CD4-positive, alpha-beta T cell (primary cell): ENCODE data around the gene RBFOX1. TPM values are rescaled to one million over a fixed set of nuclear protein-coding genes. Genes with fewer than 3 reads are reported as not detected.

Source experiments
- ATAC-seq: fragments of 200-7000 bp; cut with Tn5 transposase; one replicate; pipeline ENCODE4 v1.10.0; 2022; ENCODE audit warnings: mild to moderate bottlenecking; ENCODE audit not compliant: poor library complexity
- CTCF ChIA-PET: fragments of 350-600 bp; sonication (Branson Sonifier 250); formaldehyde crosslinking; loops from one replicate; lab custom pipeline; 2021; ENCODE audit warnings: antibody characterized with exemption, inconsistent platforms; lab: Charles Lee
- POLR2A ChIA-PET: fragments of 350-600 bp; sonication (Branson Sonifier 250); formaldehyde crosslinking; loops from one replicate; lab custom pipeline; 2021; ENCODE audit warnings: antibody characterized with exemption, inconsistent platforms; lab: Charles Lee
- DNase-seq, 14 experiments: peaks; one replicate each; pipeline ENCODE4 v3.0.0-alpha.2; 2013 to 2020; ENCODE audit warnings: mixed read lengths in 2 of 14
- H3K27ac ChIP-seq, 2 donors: one replicate each; pipeline versions ENCODE4 v1.5.1 to v1.7.0; 2013; ENCODE audit warnings: low read length in 2 of 2, low read depth in 1 of 2, mild to moderate bottlenecking in 1 of 2
- H3K27me3 ChIP-seq, 2 experiments: 1 replicate in 1 of 2; 2 replicates in 1 of 2; pipeline versions ENCODE4 v1.6.1 to v1.7.0; 2013; ENCODE audit warnings: low read length in 2 of 2, control low read depth in 1 of 2, mild to moderate bottlenecking in 1 of 2, moderate library complexity in 1 of 2; ENCODE audit not compliant: insufficient read depth in 2 of 2, control insufficient read depth in 1 of 2
- H3K36me3 ChIP-seq: one replicate; pipeline ENCODE4 v1.6.1; 2013; ENCODE audit warnings: low read length, control low read depth; ENCODE audit not compliant: insufficient read depth
- H3K4me1 ChIP-seq: one replicate; pipeline ENCODE4 v1.6.1; 2013; ENCODE audit warnings: low read length, control low read depth; ENCODE audit not compliant: insufficient read depth
- H3K4me3 ChIP-seq: one replicate; pipeline ENCODE4 v1.5.1; 2013; ENCODE audit warnings: mild to moderate bottlenecking, low read length, moderate library complexity
- H3K9me3 ChIP-seq, 2 experiments: 1 replicate in 1 of 2; 2 replicates in 1 of 2; pipeline versions ENCODE4 v1.6.1 to v1.7.0; 2013; ENCODE audit warnings: low read length in 2 of 2, mild to moderate bottlenecking in 2 of 2, control low read depth in 1 of 2, moderate library complexity in 1 of 2; ENCODE audit not compliant: control insufficient read depth in 1 of 2, insufficient read depth in 1 of 2
- H3K27ac Mint-ChIP-seq: one replicate; pipeline ENCODE4 v1.8.0; 2020; ENCODE audit warnings: mixed read lengths
- H3K27me3 Mint-ChIP-seq: one replicate; pipeline ENCODE4 v1.8.0; 2021; ENCODE audit warnings: mixed read lengths
- H3K36me3 Mint-ChIP-seq: one replicate; pipeline ENCODE4 v1.8.0; 2021; ENCODE audit warnings: low read depth, mixed read lengths
- H3K4me1 Mint-ChIP-seq: one replicate; pipeline ENCODE4 v1.8.0; 2021; ENCODE audit warnings: low read depth, mixed read lengths
- H3K4me3 Mint-ChIP-seq: one replicate; pipeline ENCODE4 v1.8.0; 2020; ENCODE audit warnings: mild to moderate bottlenecking, mixed read lengths
- H3K9me3 Mint-ChIP-seq: one replicate; pipeline ENCODE4 v1.8.0; 2020; ENCODE audit warnings: mixed read lengths
- CTCF ChIP-seq: fragments of 200-600 bp; IDR thresholded peaks from one replicate; pipeline ENCODE4 v1.8.0; 2022; ENCODE audit warnings: antibody characterized with exemption, mild to moderate bottlenecking
- intact Hi-C, 2 experiments: fragments of 100-400 bp; cut with DNase I in 1 of 2; cut with micrococcal nuclease in 1 of 2; formaldehyde crosslinking; loops; one replicate each; pipeline versions ENCODE4 v1.15.1 to v1.9.0; 2023 to 2025; cut with DNase I, micrococcal nuclease
- total RNA-seq, 174 experiments: library from RNA in 2 of 174; stranded (reverse) in 2 of 174; gene quantifications; one replicate each; pipeline ENCODE4 v1.2.3 and lab custom pipeline; 2021 to 2026

Gene RBFOX1
- total RNA-seq, 2 experiments from 2014 or later, result not detected

- no peak overlapping the region for H3K27ac Mint-ChIP-seq
Observed at GRCh38 chr16:7748522-7748921, 415.9 kb downstream of the RBFOX1 start.

GRCh38 chr16:7755347-7755882 is 422.8 kb downstream of the RBFOX1 start:
- CTCF ChIA-PET, result no interaction called here
- no peak overlapping the region for H3K27ac Mint-ChIP-seq
- ATAC-seq (no peak), DNase-seq (no peak)
- H3K4me1 ChIP-seq, result no peaks in the 10 kb centered on the region
- intact Hi-C loops, result no loop called here
- H3K4me3 ChIP-seq, result no peak overlapping the region
- POLR2A ChIA-PET, result no interaction called here
- no peaks in the 10 kb centered on the region for H3K4me1 Mint-ChIP-seq
- no peak for TF ChIP-seq CTCF
- no peaks in the 10 kb centered on the region for H3K27me3 ChIP-seq
- peaks cover 0 to 8% of the 10 kb centered on the region in 2 experiments for H3K9me3 ChIP-seq
- H3K9me3 Mint-ChIP-seq, result peaks cover 7% of the 10 kb centered on the region
- H3K36me3 ChIP-seq, result no peaks in the 10 kb centered on the region
- no peak overlapping the region for H3K27ac ChIP-seq
- no peaks in the 10 kb centered on the region for H3K36me3 Mint-ChIP-seq
- no peak overlapping the region for H3K4me3 Mint-ChIP-seq
- H3K27me3 Mint-ChIP-seq, result no peaks in the 10 kb centered on the region

More at GRCh38 chr16:7748522-7748921, 415.9 kb downstream of the RBFOX1 start:
- H3K4me3 ChIP-seq, result no peak overlapping the region
- H3K27me3 Mint-ChIP-seq, result no peaks in the 10 kb centered on the region
- no peaks in the 10 kb centered on the region for H3K27me3 ChIP-seq
- H3K36me3 Mint-ChIP-seq, result no peaks in the 10 kb centered on the region
- no peak for TF ChIP-seq CTCF
- DNase-seq (no peak), ATAC-seq (no peak)
- no peak overlapping the region for H3K4me3 Mint-ChIP-seq
- CTCF ChIA-PET, result no interaction called here
- no peaks in the 10 kb centered on the region for H3K9me3 ChIP-seq
- POLR2A ChIA-PET, result no interaction called here
- no peak overlapping the region for H3K27ac ChIP-seq
- H3K4me1 Mint-ChIP-seq, result no peaks in the 10 kb centered on the region
- H3K9me3 Mint-ChIP-seq, result peaks cover 17% of the 10 kb centered on the region
- no peaks in the 10 kb centered on the region for H3K36me3 ChIP-seq
- H3K4me1 ChIP-seq, result no peaks in the 10 kb centered on the region
- intact Hi-C loops, result no loop called here
